ENCODE results near the gene DENND1A.

Gene DENND1A

GRCh38 chr9:123478160-123478559 lies 451.8 kb downstream of the DENND1A start:
- no peak for DNase-seq

GRCh38 chr9:123475407-123475806 lies 454.5 kb downstream of the DENND1A start:
- DNase-seq, result no peak

- no peak for DNase-seq
Measured at GRCh38 chr9:123472862-123473614, 456.9 kb downstream of the DENND1A start.

GRCh38 chr9:123471843-123472570 lies 457.9 kb downstream of the DENND1A start:
- DNase-seq, result no peak

GRCh38 chr9:123470991-123471770 lies 458.7 kb downstream of the DENND1A start:
- DNase-seq, result no peak

GRCh38 chr9:123470121-123470782 lies 459.7 kb downstream of the DENND1A start:
- DNase-seq, result no peak

- no peak for DNase-seq
Measured at GRCh38 chr9:123469282-123469681, 460.6 kb downstream of the DENND1A start.

GRCh38 chr9:123468541-123468940 lies 461.4 kb downstream of the DENND1A start:
- no peak for DNase-seq

- no peak for DNase-seq
Measured at GRCh38 chr9:123465304-123465703, 464.6 kb downstream of the DENND1A start.

- no peak for DNase-seq
Measured at GRCh38 chr9:123460091-123460490, 469.8 kb downstream of the DENND1A start.

- DNase-seq, result no peak
Measured at GRCh38 chr9:123457583-123457982, 472.3 kb downstream of the DENND1A start.

GRCh38 chr9:123456011-123456410 lies 473.9 kb downstream of the DENND1A start:
- DNase-seq, result no peak

- DNase-seq, result no peak
Measured at GRCh38 chr9:123455187-123455586, 474.7 kb downstream of the DENND1A start.

- no peak for DNase-seq
Measured at GRCh38 chr9:123454361-123454760, 475.6 kb downstream of the DENND1A start.

- DNase-seq, result no peak
Measured at GRCh38 chr9:123453831-123454321, 476.1 kb downstream of the DENND1A start.

- no peak for DNase-seq
Measured at GRCh38 chr9:123453076-123453667, 476.8 kb downstream of the DENND1A start.

- no peak for DNase-seq
Measured at GRCh38 chr9:123450996-123451395, 478.9 kb downstream of the DENND1A start.

GRCh38 chr9:123450098-123450770 lies 479.7 kb downstream of the DENND1A start:
- DNase-seq, result no peak

GRCh38 chr9:123447934-123448646 lies 481.8 kb downstream of the DENND1A start:
- no peak for DNase-seq

- DNase-seq, result no peak
Measured at GRCh38 chr9:123445981-123446610, 483.8 kb downstream of the DENND1A start.

- DNase-seq, result no peak
Measured at GRCh38 chr9:123445116-123445515, 484.8 kb downstream of the DENND1A start.

Measured in CD4-positive, alpha-beta T cell treated with Interleukin-4 for 1 hour (primary cell).